Duodenal mucosa (tissue), 2 donors: ENCODE results near the gene APP.
"Not testable (repeated sequence)": the region's sequence is repeated elsewhere in the genome, so short reads cannot be mapped to it uniquely, and the experiment has no call there.

Experiments used
- H3K27ac ChIP-seq: one replicate; pipeline ENCODE4 v1.7.0; 2013; ENCODE audit warnings: low read depth, low read length
- H3K27me3 ChIP-seq, 2 donors: one replicate each; pipeline ENCODE4 v1.7.0; 2013; ENCODE audit warnings: low read length in 2 of 2, control low read depth in 1 of 2; ENCODE audit not compliant: insufficient read depth in 2 of 2, control insufficient read depth in 1 of 2
- H3K36me3 ChIP-seq, 2 donors: one replicate each; pipeline ENCODE4 v1.7.0; 2013; ENCODE audit warnings: low read length in 2 of 2, control low read depth in 1 of 2; ENCODE audit not compliant: insufficient read depth in 2 of 2, control insufficient read depth in 1 of 2
- H3K4me1 ChIP-seq, 2 donors: one replicate each; pipeline ENCODE4 v1.7.0; 2013; ENCODE audit warnings: low read length in 2 of 2, control low read depth in 1 of 2; ENCODE audit not compliant: insufficient read depth in 2 of 2, control insufficient read depth in 1 of 2
- H3K4me3 ChIP-seq, 2 donors: one replicate each; pipeline ENCODE4 v1.7.0; 2013; ENCODE audit warnings: low read length in 2 of 2, low read depth in 1 of 2
- H3K9ac ChIP-seq, 2 donors: one replicate each; pipeline ENCODE4 v1.7.0; 2013; ENCODE audit warnings: low read length in 2 of 2, low read depth in 1 of 2
- H3K9me3 ChIP-seq, 2 donors: one replicate each; pipeline ENCODE4 v1.7.0; 2013; ENCODE audit warnings: low read length in 2 of 2, control low read depth in 1 of 2; ENCODE audit not compliant: control insufficient read depth in 1 of 2

Gene APP

GRCh38 chr21:26131554-26131953 is 39.0 kb downstream of the APP start:
- H3K4me1 ChIP-seq, result peaks cover 4 to 13% of the 10 kb centered on the region in 2 donors
- H3K27ac ChIP-seq, result no peak overlapping the region

GRCh38 chr21:26131053-26131452 is 39.5 kb downstream of the APP start:
- not testable (repeated sequence) for H3K27me3 ChIP-seq, H3K9me3 ChIP-seq

More at GRCh38 chr21:26131554-26131953, 39.0 kb downstream of the APP start:
- Histone ChIP-seq H3K9ac (no peak overlapping the region), H3K27me3 (no peaks in the 10 kb centered on the region), H3K4me3 (no peak overlapping the region), H3K9me3 (no peaks in the 10 kb centered on the region), H3K36me3 (no peaks in the 10 kb centered on the region)

GRCh38 chr21:26130249-26130881 is 40.2 kb downstream of the APP start:
- H3K9me3 ChIP-seq, result no peaks in the 10 kb centered on the region
- no peak overlapping the region for H3K9ac ChIP-seq
- peaks cover 11 to 24% of the 10 kb centered on the region in 2 donors for H3K4me1 ChIP-seq
- H3K4me3 ChIP-seq, result no peak overlapping the region
- no peaks in the 10 kb centered on the region for H3K27me3 ChIP-seq
- H3K27ac ChIP-seq, result no peak overlapping the region
- no peaks in the 10 kb centered on the region for H3K36me3 ChIP-seq

More at GRCh38 chr21:26131053-26131452, 39.5 kb downstream of the APP start:
- H3K27ac ChIP-seq, H3K4me3 ChIP-seq, H3K9ac ChIP-seq, H3K36me3 ChIP-seq: not testable (repeated sequence)
- H3K4me1 ChIP-seq, result peaks cover 8 to 18% of the 10 kb centered on the region in 2 donors

DNA sequence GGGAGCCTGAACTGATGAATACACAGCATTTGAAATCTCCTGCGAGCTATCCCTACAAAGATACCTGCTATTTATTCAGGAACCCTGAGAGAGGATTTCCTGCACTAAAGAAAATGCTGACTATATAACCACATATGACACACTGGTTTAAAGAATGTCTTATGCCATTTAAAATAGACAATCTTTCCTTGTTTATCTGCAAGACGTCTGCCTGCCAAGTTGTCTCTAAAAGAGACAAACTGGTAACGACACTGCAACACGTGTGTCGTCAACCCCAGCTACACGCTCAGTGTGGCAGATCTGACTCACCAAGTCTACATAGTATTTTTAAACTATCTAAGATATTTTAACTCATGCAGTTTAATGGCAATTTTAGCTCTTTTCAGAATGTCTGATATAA is 42.7 kb downstream of the APP start:
- peaks cover 22 to 33% of the 10 kb centered on the region in 2 donors for H3K4me1 ChIP-seq
- peak overlapping the region; percentile 25 to 36 for H3K4me3 ChIP-seq
- no peak overlapping the region for H3K27ac ChIP-seq
- H3K36me3 ChIP-seq, result no peaks in the 10 kb centered on the region
- H3K9me3 ChIP-seq, result no peaks in the 10 kb centered on the region
- H3K9ac ChIP-seq, result peak overlapping the region in 1 of 2 donors; percentile 1
- no peaks in the 10 kb centered on the region for H3K27me3 ChIP-seq

DNA sequence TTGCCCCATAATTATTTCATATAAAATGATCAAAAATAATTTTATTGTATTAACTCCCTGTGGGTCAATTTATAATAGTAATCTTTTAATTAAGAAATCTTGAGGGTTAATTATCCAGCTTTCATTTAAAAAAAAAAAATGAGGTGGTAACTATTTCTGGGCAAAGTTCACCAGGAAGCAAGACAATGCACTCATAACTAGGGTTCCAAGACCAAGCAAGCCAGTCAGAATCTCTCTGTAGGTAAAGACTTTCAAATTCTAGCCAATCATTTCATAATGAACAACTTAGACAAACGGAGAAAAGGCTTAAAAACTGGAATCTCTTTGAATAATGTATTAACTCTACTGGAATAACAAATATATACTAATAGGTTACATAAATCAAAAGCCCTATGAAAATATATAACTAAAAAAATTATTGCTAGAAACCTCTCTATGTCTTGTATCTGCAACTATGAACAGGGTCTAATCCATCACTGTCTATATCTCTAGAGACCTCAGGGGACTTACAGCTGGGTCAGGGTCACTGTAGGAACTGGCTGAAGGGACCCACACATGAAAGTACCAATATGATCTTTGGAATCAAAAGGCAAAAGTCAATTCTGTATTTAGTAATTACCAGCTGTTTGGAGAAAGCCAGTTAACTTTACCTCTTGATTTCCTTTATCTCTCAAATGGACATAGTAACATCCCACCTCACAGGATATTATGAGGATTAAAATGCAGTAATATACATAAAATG is 43.3 kb downstream of the APP start:
- Histone ChIP-seq H3K4me1 (peaks cover 22 to 33% of the 10 kb centered on the region in 2 donors), H3K36me3 (no peaks in the 10 kb centered on the region), H3K4me3 (peak overlapping the region; percentile 25 to 36), H3K9ac (peak overlapping the region in 1 of 2 donors; percentile 1), H3K27ac (no peak overlapping the region), H3K9me3 (no peaks in the 10 kb centered on the region), H3K27me3 (no peaks in the 10 kb centered on the region)

GRCh38 chr21:26126168-26126553 is 44.4 kb downstream of the APP start:
- no peak overlapping the region for H3K9ac ChIP-seq
- no peaks in the 10 kb centered on the region for H3K9me3 ChIP-seq
- no peaks in the 10 kb centered on the region for H3K36me3 ChIP-seq
- peaks cover 22 to 33% of the 10 kb centered on the region in 2 donors for H3K4me1 ChIP-seq
- H3K4me3 ChIP-seq, result no peak overlapping the region
- no peaks in the 10 kb centered on the region for H3K27me3 ChIP-seq
- H3K27ac ChIP-seq, result no peak overlapping the region

- Histone ChIP-seq H3K4me1 (peaks cover 22 to 33% of the 10 kb centered on the region in 2 donors), H3K36me3 (no peaks in the 10 kb centered on the region), H3K9ac (no peak overlapping the region), H3K4me3 (no peak overlapping the region), H3K27me3 (no peaks in the 10 kb centered on the region), H3K9me3 (no peaks in the 10 kb centered on the region), H3K27ac (no peak overlapping the region)
Observed at GRCh38 chr21:26125433-26126167, 45.0 kb downstream of the APP start.

GRCh38 chr21:26124896-26125295 is 45.7 kb downstream of the APP start:
- no peaks in the 10 kb centered on the region for H3K36me3 ChIP-seq
- H3K27me3 ChIP-seq, result no peaks in the 10 kb centered on the region
- H3K9me3 ChIP-seq, result no peaks in the 10 kb centered on the region
- no peak overlapping the region for H3K9ac ChIP-seq
- H3K27ac ChIP-seq, result no peak overlapping the region
- H3K4me3 ChIP-seq, result no peak overlapping the region
- H3K4me1 ChIP-seq, result peaks cover 22 to 33% of the 10 kb centered on the region in 2 donors

DNA sequence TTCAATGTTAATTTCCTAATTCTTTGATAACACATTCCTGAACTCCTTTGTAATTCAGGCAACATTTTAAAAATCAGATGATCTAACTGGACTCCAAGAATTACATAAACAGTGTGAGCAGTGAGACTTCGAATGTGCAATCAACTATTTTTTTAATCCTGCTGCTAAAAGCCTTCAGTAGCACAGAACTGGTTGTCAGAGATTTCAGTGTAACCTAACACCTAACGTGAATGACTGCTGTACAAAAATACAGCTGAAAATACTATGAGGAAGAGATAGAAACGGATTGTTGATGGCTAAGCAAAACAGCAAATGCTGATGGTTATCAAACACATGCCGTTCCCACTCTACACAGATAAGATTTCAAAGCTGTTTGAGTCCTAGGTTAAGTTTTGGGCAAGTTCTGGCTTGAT is 46.1 kb downstream of the APP start:
- no peak overlapping the region for H3K9ac ChIP-seq
- no peaks in the 10 kb centered on the region for H3K36me3 ChIP-seq
- no peak overlapping the region for H3K27ac ChIP-seq
- H3K4me3 ChIP-seq, result no peak overlapping the region
- H3K4me1 ChIP-seq, result peaks cover 22 to 33% of the 10 kb centered on the region in 2 donors
- no peaks in the 10 kb centered on the region for H3K27me3 ChIP-seq
- no peaks in the 10 kb centered on the region for H3K9me3 ChIP-seq

GRCh38 chr21:26123012-26123411 is 47.6 kb downstream of the APP start:
- Histone ChIP-seq H3K36me3 (no peaks in the 10 kb centered on the region), H3K27me3 (no peaks in the 10 kb centered on the region), H3K9ac (no peak overlapping the region), H3K9me3 (no peaks in the 10 kb centered on the region), H3K4me1 (peaks cover 25 to 31% of the 10 kb centered on the region in 2 donors), H3K4me3 (no peak overlapping the region), H3K27ac (no peak overlapping the region)
